GM10847 (cell line): ENCODE results near the gene B3GAT3.
A peak's percentile ranks its signal among the peaks of the same experiment; 100 is the strongest.

ENCODE experiments used
- POLR2A ChIP-seq: IDR thresholded peaks from 2 replicates; pipeline ENCODE4 v1.6.1; 2011; ENCODE audit not compliant: insufficient read length; ENCODE audit errors: extremely low read depth

The B3GAT3 gene

GRCh38 chr11:62621567-62622470 lies at the start of gene B3GAT3:
B3GAT3 (minus strand) TSS chr11:62621986; CDS start chr11:62621947, 39 bp downstream.
- TF ChIP-seq POLR2A, result peak; percentile 67

GRCh38 chr11:62671236-62671607 lies 49.4 kb upstream of the B3GAT3 start:
- no peak for TF ChIP-seq POLR2A

GRCh38 chr11:62669420-62670161 lies 47.8 kb upstream of the B3GAT3 start:
- no peak for TF ChIP-seq POLR2A

GRCh38 chr11:62667460-62667859 lies 45.7 kb upstream of the B3GAT3 start:
- TF ChIP-seq POLR2A, result no peak

GRCh38 chr11:62666259-62666926 lies 44.6 kb upstream of the B3GAT3 start:
- TF ChIP-seq POLR2A, result peak; percentile 20

GRCh38 chr11:62665599-62666258 lies 43.9 kb upstream of the B3GAT3 start:
- TF ChIP-seq POLR2A, result no peak

GRCh38 chr11:62665075-62665598 lies 43.4 kb upstream of the B3GAT3 start, which contains the start of the genes C11orf98 and CSKMT:
C11orf98 (minus strand) TSS chr11:62665210; CDS start chr11:62665169, 41 bp downstream.
CSKMT (plus strand) TSS chr11:62665312; CDS start chr11:62665880, 568 bp downstream.
- TF ChIP-seq POLR2A, result peak; percentile 99

GRCh38 chr11:62664405-62665074 lies 42.8 kb upstream of the B3GAT3 start:
- TF ChIP-seq POLR2A, result no peak

- TF ChIP-seq POLR2A, result no peak
Observed at GRCh38 chr11:62656796-62657429, 35.1 kb upstream of the B3GAT3 start.

GRCh38 chr11:62654297-62654696 lies 32.5 kb upstream of the B3GAT3 start:
- no peak for TF ChIP-seq POLR2A

GRCh38 chr11:62652161-62653006 lies 30.6 kb upstream of the B3GAT3 start:
- TF ChIP-seq POLR2A, result no peak

- no peak for TF ChIP-seq POLR2A
Observed at GRCh38 chr11:62649486-62649885, 27.7 kb upstream of the B3GAT3 start.

- TF ChIP-seq POLR2A, result no peak
Observed at GRCh38 chr11:62648967-62649364, 27.2 kb upstream of the B3GAT3 start.
